HG03280 (cell line): Measurements from ENCODE around the gene PCDHB3.
"Not testable (repeated sequence)": the region's sequence is repeated elsewhere in the genome, so short reads cannot be mapped to it uniquely, and the experiment has no call there.

Experiments
- ATAC-seq: cut with Tn5 transposase; IDR thresholded peaks from one replicate; pipeline ENCODE4 v1.9.1; 2021; ENCODE audit warnings: mild to moderate bottlenecking, moderate library complexity; ENCODE audit not compliant: unreplicated experiment

PCDHB3 gene

DNA sequence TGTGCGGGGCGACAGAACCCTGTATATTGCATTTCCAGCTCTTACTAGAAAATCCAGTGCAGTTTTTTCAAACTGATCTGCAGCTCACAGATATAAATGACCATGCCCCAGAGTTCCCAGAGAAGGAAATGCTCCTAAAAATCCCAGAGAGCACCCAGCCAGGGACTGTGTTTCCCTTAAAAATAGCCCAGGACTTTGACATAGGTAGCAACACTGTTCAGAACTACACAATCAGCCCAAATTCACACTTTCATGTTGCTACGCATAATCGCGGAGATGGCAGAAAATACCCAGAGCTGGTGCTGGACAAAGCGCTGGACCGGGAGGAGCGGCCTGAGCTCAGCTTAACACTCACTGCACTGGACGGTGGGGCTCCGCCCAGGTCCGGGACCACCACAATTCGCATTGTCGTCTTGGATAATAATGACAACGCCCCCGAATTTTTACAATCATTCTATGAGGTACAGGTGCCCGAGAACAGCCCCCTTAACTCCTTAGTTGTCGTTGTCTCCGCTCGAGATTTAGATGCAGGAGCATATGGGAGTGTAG lies 35.5 kb downstream of the PCDHB3 start:
- no peak for ATAC-seq

DNA sequence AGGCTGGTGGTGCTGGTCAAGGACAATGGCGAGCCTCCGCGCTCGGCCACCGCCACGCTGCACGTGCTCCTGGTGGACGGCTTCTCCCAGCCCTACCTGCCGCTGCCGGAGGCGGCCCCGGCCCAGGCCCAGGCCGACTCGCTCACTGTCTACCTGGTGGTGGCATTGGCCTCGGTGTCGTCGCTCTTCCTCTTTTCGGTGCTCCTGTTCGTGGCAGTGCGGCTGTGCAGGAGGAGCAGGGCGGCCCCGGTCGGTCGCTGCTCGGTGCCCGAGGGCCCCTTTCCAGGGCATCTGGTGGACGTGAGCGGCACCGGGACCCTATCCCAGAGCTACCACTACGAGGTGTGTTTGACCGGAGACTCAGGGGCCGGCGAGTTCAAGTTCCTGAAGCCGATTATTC lies 37.1 kb downstream of the PCDHB3 start:
- ATAC-seq: not testable (repeated sequence)

DNA sequence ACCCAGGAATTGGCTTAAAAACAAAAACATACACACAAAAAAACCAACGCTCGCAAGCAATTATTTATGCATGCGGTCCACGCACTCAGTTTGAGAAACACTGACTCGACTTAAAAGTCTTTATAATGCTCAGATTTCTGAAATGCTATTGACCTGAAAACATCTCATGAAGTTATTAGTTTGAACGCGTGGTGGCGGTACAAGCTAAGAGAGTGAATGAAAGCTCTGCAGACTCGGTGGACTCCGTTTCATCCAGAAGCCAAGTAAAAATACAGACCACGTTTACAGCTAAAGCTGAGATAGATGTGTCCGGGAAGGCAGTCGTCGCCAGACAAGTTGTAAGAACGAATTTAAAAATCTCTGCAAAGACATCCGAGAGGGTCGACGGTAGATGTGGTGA lies 49.5 kb downstream of the PCDHB3 start, which contains the start of gene PCDHB6:
TSS of gene PCDHB6 (plus strand) at position 246 of the 400 bp plus-strand sequence. CDS start 201 bp downstream, outside the sequence.
- ATAC-seq: no peak

DNA sequence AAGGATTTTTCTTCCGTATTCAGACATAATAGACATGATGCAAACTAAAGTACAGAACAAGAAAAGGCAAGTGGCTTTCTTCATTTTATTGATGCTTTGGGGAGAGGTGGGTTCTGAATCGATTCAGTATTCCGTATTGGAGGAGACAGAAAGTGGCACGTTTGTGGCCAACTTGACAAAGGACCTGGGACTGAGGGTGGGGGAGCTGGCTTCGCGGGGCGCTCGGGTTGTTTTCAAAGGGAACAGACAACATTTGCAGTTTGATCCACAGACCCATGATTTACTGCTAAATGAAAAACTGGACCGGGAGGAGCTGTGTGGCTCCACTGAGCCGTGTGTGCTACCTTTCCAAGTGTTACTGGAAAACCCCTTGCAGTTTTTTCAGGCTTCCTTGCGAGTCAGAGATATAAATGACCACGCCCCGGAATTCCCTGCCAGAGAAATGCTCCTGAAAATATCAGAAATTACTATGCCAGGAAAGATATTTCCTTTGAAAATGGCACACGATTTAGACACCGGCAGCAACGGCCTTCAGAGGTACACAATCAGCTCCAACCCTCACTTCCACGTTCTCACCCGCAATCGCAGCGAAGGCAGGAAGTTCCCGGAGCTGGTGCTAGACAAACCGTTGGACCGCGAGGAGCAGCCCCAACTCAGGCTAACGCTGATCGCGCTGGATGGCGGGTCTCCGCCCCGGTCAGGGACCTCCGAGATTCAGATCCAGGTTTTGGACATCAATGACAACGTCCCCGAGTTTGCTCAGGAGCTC lies 50.1 kb downstream of the PCDHB3 start:
- no peak for ATAC-seq

DNA sequence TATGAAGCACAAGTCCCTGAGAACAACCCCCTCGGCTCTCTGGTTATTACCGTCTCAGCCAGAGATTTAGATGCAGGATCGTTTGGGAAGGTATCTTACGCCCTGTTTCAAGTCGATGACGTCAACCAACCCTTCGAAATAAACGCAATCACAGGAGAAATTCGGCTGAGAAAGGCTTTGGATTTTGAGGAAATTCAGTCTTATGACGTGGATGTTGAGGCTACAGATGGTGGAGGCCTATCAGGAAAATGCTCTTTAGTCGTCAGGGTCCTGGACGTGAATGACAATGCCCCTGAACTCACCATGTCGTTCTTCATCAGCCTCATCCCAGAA lies 50.7 kb downstream of the PCDHB3 start:
- no peak for ATAC-seq

DNA sequence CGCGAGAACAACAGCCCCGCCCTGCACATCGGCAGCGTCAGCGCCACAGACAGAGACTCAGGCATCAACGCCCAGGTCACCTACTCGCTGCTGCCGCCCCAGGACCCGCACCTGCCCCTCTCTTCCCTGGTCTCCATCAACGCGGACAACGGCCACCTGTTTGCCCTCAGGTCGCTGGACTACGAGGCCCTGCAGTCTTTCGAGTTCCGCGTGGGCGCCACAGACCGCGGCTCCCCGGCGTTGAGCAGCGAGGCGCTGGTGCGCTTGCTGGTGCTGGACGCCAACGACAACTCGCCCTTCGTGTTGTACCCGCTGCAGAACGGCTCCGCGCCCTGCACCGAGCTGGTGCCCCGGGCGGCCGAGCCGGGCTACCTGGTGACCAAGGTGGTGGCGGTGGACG lies 51.4 kb downstream of the PCDHB3 start:
- ATAC-seq: not testable (repeated sequence)

DNA sequence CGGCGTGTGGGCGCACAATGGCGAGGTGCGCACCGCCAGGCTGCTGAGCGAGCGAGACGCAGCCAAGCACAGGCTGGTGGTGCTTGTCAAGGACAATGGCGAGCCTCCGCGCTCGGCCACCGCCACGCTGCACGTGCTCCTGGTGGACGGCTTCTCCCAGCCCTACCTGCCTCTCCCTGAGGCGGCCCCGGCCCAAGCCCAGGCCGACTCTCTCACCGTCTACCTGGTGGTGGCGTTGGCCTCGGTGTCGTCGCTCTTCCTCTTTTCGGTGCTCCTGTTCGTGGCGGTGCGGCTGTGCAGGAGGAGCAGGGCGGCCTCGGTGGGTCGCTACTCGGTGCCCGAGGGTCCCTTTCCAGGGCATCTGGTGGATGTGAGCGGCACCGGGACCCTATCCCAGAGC lies 51.8 kb downstream of the PCDHB3 start:
- not testable (repeated sequence) for ATAC-seq
